GM18867 (cell line): ENCODE measurements around the gene PLCG1.

Experiments
- ATAC-seq: cut with Tn5 transposase; IDR thresholded peaks from one replicate; pipeline ENCODE4 v1.9.1; 2021; ENCODE audit warnings: mild to moderate bottlenecking, moderate library complexity; ENCODE audit not compliant: unreplicated experiment

PLCG1 gene

DNA sequence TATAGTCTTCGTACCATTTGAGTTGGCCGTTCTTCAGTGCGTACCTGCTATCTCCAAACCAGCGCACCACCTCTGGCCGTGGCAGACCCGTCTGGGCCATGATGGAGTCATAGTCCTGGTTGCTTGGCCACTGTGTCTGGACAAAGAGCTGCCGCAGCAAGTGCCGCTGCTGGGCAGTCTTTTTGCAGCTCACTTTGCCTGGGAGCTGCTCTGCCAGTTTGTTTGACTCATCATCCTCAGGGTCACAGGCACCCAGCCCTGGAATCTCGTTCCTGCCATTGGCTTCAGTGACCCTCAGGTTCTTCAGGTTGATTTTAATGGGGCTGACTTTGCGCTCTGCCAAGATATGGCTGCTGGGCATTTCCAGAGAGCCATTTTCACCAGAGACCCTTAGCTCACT is 65.1 kb downstream of the PLCG1 start:
- ATAC-seq, result no peak

DNA sequence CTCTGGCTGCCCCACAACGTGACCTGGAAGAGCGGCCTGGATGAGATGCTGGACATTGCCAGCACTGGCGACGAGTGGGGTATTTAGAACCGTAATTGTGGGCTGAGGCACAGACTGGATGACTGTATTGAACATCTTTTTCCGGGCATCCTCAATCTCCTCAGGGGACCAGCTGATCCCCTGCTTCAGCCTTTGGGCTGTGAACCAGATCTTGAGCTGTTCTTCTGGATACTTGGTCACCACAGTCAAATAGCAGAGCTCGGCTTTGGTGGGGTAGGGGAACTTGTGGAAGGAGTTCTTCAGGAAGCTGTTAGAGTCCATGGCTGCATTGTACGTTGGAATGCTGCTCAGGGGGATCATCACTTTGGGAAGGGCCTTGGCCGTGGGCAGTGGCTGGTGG is 66.3 kb downstream of the PLCG1 start:
- ATAC-seq, result no peak

DNA sequence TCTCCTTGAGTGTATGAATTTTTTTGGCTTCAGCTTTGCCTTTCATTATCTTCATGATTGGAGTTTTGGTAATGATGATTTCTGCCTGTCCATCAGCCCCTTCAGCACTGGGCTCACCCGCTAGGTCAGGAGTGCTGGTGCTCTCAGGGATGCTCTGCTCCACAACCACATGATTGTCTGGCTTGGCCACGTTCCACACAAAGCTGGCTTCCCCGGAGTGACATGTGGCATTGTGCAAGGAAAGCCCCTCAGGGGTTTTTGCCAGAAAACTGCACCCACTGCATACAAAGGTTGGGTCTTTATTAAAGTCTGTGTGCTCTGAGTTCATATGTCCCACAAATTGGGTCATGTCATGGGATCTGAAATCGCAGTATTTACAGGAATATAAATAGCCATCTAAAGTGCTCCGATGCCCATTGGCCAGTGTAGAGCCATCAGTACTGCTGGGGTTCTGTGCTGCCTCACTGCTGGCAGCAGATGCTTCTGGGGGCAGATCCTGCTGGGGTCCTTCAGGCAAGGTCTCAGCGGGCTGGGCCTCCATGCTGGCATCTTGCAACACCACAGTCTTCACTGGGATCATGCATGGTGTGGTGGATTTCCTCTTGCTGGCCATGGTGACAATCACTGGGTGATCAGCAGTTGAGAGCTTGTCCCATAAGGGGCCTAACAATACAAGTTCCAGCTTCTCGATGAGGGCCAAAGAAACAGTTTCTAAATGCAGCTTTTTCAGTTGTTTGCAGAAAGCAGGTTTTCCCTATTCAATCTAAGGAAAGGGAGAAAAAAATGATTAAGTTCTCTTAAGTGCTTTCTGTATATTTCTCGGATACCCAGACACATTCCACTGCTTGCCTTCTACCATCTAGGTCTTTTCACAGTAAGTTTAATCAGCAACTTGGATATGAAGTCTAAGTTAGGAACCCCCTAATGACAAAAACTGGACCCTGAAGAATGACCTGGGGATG is 67.2 kb downstream of the PLCG1 start:
- ATAC-seq, result no peak

DNA sequence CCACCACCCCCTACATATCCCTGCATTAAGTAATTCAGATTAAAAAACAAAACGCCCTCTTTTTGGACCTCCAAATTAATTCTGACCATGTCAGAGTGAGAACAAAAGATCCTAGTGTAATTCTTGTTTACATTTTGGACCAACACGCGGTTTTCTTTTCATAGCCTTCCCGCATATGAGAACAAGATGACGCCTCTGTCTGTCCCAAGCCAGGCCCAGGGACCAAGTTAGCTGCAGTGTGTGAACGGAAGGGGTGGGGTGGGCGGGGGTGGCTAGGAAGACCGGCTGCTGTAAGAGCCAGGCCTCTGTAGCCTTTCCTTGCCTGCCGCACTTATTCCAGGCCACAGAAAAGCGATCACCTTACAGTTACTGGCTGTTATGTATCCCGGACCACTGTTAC is 68.0 kb downstream of the PLCG1 start:
- ATAC-seq, result no peak

DNA sequence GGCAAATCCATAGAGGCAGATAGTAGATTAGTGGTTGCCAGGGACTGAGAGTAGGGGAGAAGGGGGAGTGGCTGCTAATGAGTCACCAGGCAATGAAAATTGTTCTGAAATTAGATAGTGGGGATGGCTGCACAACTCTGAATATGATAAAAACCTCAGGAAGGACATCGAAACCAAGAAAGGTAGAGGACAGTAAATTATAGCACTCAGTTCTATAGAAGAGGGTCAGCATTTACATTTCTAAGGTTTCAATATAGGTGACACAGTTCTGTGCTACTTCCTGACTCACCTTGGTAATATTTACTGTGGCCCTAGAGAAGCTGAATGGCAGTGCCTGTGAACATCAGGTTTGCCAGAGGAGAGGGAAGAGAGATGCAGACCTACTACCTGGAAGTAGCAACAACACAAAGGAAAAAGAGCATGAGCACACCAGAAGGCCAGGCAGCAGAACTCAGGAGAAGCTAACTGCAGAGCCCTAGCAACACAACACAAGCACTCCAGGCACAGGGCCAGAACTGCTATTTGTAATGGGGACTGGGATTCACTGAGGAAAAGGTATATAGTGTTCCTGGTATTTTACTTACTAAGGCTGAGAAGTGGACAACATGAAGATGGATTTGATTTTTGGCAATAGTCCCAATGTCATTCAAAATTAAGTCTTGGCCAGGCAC is 75.9 kb downstream of the PLCG1 start:
- no peak for ATAC-seq

DNA sequence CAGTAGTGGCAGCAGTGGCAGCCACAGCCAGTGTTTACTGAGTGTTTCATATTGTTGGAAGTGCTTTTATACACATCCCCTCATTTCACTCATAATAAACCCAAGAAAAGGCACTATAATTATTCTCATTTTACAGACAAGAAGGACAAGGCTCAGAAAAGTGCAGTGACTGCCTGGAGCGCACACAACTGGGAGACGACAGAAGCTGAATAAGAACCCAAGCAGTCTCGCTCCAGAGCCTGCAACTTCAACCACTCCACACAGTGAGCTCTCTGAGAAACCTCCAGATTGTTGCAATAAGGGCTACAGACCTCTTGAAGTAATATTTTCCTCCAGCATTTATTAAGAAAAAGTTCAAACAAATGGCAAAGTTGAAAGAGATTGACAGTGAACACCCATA is 76.9 kb downstream of the PLCG1 start:
- no peak for ATAC-seq

DNA sequence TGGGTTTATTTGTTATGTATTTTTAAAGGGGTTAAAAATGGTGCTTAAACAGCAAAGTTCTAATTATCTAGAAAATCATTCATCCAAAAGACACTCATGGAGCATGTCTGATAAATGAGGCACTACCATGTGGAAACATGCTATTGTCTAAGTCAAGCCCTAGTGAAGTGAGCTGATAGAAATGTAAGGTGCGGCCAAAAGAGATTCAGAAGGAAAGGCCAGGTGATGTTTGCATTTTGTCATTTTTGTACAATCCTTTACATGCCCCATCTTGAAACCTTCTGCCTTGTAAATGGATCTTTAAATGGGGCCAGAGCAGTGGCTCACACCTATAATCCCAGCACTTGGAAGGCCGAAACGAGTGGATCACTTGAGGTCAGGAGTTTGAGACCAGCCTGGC is 77.3 kb downstream of the PLCG1 start:
- no peak for ATAC-seq

DNA sequence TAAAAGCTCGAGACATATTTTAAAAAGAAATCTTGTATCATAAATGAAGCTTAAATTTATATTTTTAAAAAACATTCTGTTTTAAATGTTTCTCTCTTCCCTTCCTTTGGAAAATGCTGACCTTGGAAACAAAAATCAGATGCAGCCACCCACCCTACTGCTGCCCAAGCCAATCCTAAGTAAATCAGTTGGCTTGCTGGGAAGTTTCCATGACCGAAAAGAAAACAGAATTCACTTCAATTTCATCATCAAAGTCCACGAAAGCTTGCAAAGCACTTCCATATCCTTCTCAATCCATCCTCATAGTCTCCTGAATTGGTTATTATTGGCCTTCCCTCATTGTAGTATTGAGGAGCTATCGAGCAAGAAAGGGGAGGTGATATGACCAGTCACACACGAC is 80.1 kb downstream of the PLCG1 start:
- no peak for ATAC-seq

DNA sequence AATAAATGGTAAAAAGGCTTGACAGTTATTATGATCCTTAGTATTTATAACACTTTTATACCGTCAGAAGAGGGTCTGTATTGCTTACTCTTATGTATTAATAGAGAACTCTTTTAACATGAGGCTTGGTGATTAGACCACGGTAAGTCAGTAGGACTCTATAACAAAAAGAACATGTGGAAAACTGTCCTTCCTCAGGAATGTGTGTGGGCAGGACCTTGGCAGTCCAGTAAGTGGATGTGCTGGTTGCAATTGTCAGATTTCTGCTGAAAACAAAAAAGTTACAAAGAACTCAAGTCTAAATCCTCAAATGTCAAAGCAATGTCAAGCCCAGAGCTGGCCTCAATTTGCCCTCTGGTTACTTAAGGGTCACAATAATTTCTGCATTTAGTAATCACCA is 81.1 kb downstream of the PLCG1 start:
- ATAC-seq, result no peak

DNA sequence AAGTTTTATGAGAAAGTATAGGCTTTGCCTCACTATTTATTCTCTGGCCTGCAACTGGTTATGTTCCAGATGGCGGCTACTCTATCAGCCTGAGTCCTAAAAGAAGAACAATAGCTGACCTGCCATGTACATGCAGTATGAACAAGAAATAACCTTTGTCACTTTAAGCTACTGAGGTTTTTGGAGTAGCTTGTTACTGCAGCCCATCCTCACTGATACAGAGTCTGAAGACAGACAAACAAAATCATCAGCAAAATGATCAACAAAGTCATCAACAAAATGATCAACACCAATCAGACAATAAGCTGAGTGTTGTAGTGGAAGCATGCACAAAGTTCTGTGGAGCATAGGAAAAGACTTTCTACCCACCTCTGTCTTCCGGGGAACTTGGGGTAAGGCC is 82.5 kb downstream of the PLCG1 start:
- no peak for ATAC-seq

DNA sequence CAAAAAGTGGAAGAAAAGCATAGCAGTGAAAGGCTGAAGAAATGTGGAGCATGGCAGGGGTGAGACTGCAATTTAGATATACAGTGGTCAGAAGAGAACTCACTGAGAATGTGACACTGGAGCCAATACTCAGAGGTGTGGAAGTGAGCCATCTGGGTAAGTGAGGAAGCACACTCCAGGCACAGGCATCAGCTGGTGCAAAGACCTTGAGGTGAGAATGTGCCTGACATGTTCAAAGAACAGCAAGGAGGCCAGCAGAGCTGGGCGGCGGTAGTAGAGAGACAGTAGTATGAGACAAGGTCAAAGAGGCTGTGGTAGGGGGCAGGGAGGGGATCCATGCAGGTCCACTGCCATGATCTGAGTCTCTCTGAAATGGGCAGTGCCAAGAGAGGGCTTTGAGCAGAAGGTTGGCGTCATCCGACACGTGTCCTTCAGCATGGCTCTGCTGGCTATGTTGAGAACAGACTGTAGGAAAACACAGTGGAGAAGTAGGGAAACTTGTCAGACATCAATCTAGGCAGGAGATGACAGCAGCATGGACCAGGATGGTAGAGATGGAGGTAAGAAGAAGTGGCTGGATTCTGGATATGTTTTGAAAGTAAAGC is 84.4 kb downstream of the PLCG1 start:
- ATAC-seq, result no peak

DNA sequence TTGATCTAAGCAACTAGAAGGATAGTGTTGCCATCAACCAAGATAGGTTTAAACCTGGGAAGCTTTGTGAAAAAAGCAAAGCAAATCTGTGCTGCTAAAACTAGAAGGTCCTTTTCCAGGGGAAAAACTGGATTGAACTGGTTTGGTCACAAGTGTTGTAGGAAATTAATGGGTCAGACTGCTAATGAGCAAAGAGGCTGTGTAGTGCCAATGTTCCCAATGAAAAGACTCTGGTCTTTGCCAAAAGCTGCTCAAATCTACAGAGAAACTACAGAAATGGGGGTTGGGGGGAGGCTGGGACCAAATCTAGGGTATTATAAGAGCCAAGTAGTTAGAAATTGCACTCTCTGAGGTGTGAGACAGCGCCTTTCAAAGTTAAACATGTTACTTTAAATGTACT is 85.0 kb downstream of the PLCG1 start:
- no peak for ATAC-seq

DNA sequence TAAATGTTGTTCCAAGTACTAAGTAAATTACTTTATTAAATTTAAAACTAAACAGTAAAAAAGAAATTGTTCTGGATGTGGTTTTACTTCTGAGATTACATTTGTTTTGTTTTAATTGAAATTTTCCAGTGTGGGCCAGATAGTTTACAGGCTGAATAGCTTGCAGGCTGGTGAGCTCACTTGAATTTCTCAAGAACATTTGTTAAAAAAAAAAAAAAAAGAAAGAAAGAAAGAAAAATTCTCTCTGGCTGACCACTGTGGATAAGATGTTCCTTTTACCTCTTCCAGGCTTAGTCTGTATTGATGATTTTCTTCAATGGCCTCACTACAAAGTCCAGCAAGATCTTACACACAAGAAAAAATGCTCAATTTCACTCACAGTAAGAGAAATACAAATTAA is 85.4 kb downstream of the PLCG1 start:
- ATAC-seq, result no peak

DNA sequence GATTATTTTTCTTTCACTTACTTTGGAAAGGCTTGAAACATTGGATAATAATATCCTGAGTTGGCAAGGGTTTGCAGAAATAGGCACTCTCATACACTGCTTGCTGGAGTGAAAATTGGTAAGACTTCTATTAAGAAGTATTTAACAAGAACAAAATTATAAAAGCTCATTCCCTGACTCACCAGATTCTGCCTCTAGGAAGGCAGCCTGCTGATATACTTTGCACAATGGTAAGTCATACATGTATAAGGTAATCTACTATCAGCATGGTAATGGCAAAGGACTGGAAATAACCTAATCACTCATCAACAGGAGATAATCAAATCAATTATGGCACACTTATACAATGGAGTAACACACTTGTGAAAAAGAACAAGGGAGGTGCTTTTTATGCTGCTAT is 85.8 kb downstream of the PLCG1 start:
- no peak for ATAC-seq

DNA sequence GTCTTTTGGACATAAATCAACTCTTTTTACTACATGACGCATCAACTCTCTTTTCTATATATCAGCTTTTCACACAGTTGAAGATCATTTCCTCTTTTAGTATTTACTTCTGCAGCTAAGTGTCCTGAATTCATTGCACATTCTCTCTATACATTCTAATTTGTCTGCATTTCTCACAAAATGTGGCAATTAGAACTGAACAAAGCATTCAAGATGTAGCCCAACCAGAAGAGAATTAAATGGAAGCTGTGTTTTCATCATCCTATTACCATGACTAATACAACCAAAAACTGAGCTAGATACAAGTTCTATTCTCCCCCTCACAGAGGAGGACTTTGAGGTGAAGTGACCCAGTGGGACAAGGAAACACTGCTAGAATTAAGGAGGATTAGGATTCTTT is 86.9 kb downstream of the PLCG1 start:
- ATAC-seq, result no peak

DNA sequence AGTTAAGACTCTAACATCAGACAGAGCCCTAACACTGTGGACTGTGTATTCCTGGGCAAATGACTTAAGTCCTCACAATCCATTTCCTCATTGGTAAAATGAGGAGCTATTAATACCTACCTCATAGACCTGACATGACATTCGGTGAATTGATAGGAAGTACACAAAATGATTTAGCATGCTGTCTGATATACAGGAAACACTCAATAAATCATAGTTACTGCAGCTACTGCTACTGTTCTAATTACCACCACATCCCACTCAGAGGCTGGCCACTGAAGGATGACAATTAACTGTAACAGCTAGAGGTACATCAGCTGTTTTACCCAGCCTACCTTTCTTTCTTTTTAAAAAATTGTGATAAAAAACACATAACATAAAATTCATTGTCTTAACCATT is 87.7 kb downstream of the PLCG1 start:
- no peak for ATAC-seq

DNA sequence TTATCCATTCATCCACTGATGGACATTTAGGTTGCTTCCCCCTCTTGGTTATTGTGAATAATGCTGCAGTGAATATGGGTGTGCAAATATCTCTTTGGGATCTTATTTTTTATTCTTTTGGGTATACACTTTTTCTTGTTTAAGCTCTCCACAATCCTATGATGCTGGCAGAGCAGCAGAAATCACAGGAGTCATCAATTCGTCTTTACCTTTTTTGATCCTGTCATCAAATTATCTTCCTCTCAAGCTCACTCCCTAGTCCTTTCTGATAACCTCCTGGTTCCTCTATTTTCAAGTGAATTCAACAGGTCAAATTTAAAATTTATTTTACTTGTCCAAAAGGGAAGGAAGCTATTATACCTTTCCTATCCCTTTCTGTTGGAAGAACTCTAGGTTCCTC is 89.1 kb downstream of the PLCG1 start:
- no peak for ATAC-seq
